ENCODE data around the gene SLA2. TPM values are rescaled to one million over a fixed set of nuclear protein-coding genes. Genes with fewer than 3 reads are reported as not detected.

Gene SLA2
- total RNA-seq, 1 experiment from 2014 or later = not detected

GRCh38 chr20:36584018-36584481, 61.9 kb downstream of the SLA2 start:
- Mint-ChIP-seq H3K9me3 (ENCODE audit: low read depth, unreplicated experiment) (no peaks in the 10 kb centered on the region), H3K27me3 (ENCODE audit: unreplicated experiment) (no peaks in the 10 kb centered on the region), H3K4me1 (ENCODE audit: low read depth, unreplicated experiment) (peaks cover 8% of the 10 kb centered on the region), H3K27ac (ENCODE audit: unreplicated experiment) (no peak overlapping the region), H3K4me3 (ENCODE audit: low read depth, unreplicated experiment) (no peak overlapping the region), H3K36me3 (ENCODE audit: insufficient read depth, unreplicated experiment) (peaks cover 51% of the 10 kb centered on the region)
- CTCF ChIA-PET = no interaction called here
- intact Hi-C loops (cut with micrococcal nuclease; ENCODE audit: unreplicated experiment) = no loop called here
- no TSS peak for BruUV-seq (replicated peaks)
- no peak for DNase-seq
- TF ChIP-seq CTCF (IDR thresholded peaks at IDR 0.05; ENCODE audit: unreplicated experiment) = no peak

DNA sequence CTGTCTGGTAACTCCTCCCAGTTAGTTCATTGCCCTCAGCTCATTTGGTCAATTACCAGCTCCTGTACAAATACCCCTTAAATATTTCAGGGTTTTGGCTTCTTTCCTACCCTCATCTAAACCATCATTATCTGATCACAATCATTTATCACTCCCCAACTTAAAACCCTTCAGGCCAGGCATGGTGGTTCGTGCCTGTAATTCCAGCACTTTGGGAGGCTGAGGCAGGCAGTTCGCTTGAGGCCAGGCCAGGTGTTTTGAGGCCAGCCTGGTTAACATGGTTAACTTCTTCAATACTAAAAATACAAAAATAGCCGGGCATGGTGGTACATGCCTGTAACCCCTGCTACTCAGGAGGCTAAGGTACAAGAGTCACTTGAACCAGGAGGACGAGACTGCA, 63.2 kb downstream of the SLA2 start:
- Mint-ChIP-seq H3K36me3 (ENCODE audit: insufficient read depth, unreplicated experiment) (peaks cover 53% of the 10 kb centered on the region), H3K4me3 (ENCODE audit: low read depth, unreplicated experiment) (no peak overlapping the region)

GRCh38 chr20:36582322-36582721, 63.7 kb downstream of the SLA2 start:
- no peak for DNase-seq
- no peaks in the 10 kb centered on the region for H3K9me3 Mint-ChIP-seq (ENCODE audit: low read depth, unreplicated experiment)
- TF ChIP-seq CTCF (IDR thresholded peaks at IDR 0.05; ENCODE audit: unreplicated experiment) = no peak
- H3K27me3 Mint-ChIP-seq (ENCODE audit: unreplicated experiment) = no peaks in the 10 kb centered on the region
- peaks cover 53% of the 10 kb centered on the region for H3K36me3 Mint-ChIP-seq (ENCODE audit: insufficient read depth, unreplicated experiment)
- intact Hi-C loops (cut with micrococcal nuclease; ENCODE audit: unreplicated experiment) = no loop called here
- H3K4me3 Mint-ChIP-seq (ENCODE audit: low read depth, unreplicated experiment) = no peak overlapping the region
- no TSS peak for BruUV-seq (replicated peaks)
- peaks cover 8% of the 10 kb centered on the region for H3K4me1 Mint-ChIP-seq (ENCODE audit: low read depth, unreplicated experiment)
- no peak overlapping the region for H3K27ac Mint-ChIP-seq (ENCODE audit: unreplicated experiment)
- CTCF ChIA-PET = no interaction called here

More for the DNA sequence above, 63.2 kb downstream of the SLA2 start:
- intact Hi-C loops (cut with micrococcal nuclease; ENCODE audit: unreplicated experiment) = no loop called here
- Mint-ChIP-seq H3K27ac (ENCODE audit: unreplicated experiment) (no peak overlapping the region), H3K27me3 (ENCODE audit: unreplicated experiment) (no peaks in the 10 kb centered on the region), H3K4me1 (ENCODE audit: low read depth, unreplicated experiment) (peaks cover 8% of the 10 kb centered on the region), H3K9me3 (ENCODE audit: low read depth, unreplicated experiment) (no peaks in the 10 kb centered on the region)
- BruUV-seq (replicated peaks) = no TSS peak
- CTCF ChIA-PET = no interaction called here
- DNase-seq = no peak
- TF ChIP-seq CTCF (IDR thresholded peaks at IDR 0.05; ENCODE audit: unreplicated experiment) = no peak

- TF ChIP-seq CTCF (IDR thresholded peaks at IDR 0.05; ENCODE audit: unreplicated experiment) = no peak
- no peak for DNase-seq
- CTCF ChIA-PET = interaction anchor here (0.7 to 1.1 kb wide), 2 partner anchors 9 to 234 kb away, joined by 5 to 7 read pairs; no protein-coding TSS in a partner anchor
- no peaks in the 10 kb centered on the region for H3K9me3 Mint-ChIP-seq (ENCODE audit: low read depth, unreplicated experiment)
- H3K4me1 Mint-ChIP-seq (ENCODE audit: low read depth, unreplicated experiment) = peaks cover 23% of the 10 kb centered on the region
- intact Hi-C loops (cut with micrococcal nuclease; ENCODE audit: unreplicated experiment) = no loop called here
- peaks cover 61% of the 10 kb centered on the region for H3K36me3 Mint-ChIP-seq (ENCODE audit: insufficient read depth, unreplicated experiment)
- no peaks in the 10 kb centered on the region for H3K27me3 Mint-ChIP-seq (ENCODE audit: unreplicated experiment)
- no TSS peak for BruUV-seq (replicated peaks)
- H3K27ac Mint-ChIP-seq (ENCODE audit: unreplicated experiment) = no peak overlapping the region
- no peak overlapping the region for H3K4me3 Mint-ChIP-seq (ENCODE audit: low read depth, unreplicated experiment)
Observed at GRCh38 chr20:36579996-36580545, 65.9 kb downstream of the SLA2 start.

Measured in Calu3 (cell line).